Liver (tissue), 3 donors: ENCODE measurements around the gene SAMD4A.

Experiments
- GABPA ChIP-seq, 2 donors: IDR thresholded peaks in 1 of 2; conservative IDR thresholded peaks in 1 of 2; 2 replicates each; pipeline ENCODE4 v1.6.1; 2016; ENCODE audit warnings: antibody characterized with exemption in 2 of 2, mild to moderate bottlenecking in 1 of 2, moderate library complexity in 1 of 2
- JUND ChIP-seq, 2 donors: IDR thresholded peaks; 2 replicates each; pipeline ENCODE4 v1.6.1; 2016; ENCODE audit warnings: antibody characterized with exemption in 2 of 2
- RAD21 ChIP-seq, 2 donors: IDR thresholded peaks; 2 replicates each; pipeline ENCODE4 v1.6.1; 2016; ENCODE audit warnings: antibody characterized with exemption in 2 of 2, mild to moderate bottlenecking in 2 of 2
- RXRA ChIP-seq, 2 donors: IDR thresholded peaks; 2 replicates each; pipeline ENCODE4 v1.6.1; 2017 to 2018; ENCODE audit warnings: antibody characterized with exemption in 2 of 2, mild to moderate bottlenecking in 1 of 2
- TAF1 ChIP-seq: conservative IDR thresholded peaks from 2 replicates; pipeline ENCODE4 v1.6.1; 2016; ENCODE audit warnings: antibody characterized with exemption, mild to moderate bottlenecking
- TF ChIP-seq, protein P1 (sequence below): fragments of 150-350 bp; IDR thresholded peaks from 2 replicates; pipeline ENCODE4 v1.5.1; 2017; ENCODE audit warnings: improper control_type of control experiment, low read depth, low read length; ENCODE audit not compliant: missing input control
- TF ChIP-seq, protein P2 (sequence below): IDR thresholded peaks from 2 replicates; pipeline ENCODE4 v1.6.1; 2016; ENCODE audit warnings: antibody characterized with exemption
- donor health status: healthy.
- donor health status: healthy.

- TF ChIP-seq, protein P1, sequence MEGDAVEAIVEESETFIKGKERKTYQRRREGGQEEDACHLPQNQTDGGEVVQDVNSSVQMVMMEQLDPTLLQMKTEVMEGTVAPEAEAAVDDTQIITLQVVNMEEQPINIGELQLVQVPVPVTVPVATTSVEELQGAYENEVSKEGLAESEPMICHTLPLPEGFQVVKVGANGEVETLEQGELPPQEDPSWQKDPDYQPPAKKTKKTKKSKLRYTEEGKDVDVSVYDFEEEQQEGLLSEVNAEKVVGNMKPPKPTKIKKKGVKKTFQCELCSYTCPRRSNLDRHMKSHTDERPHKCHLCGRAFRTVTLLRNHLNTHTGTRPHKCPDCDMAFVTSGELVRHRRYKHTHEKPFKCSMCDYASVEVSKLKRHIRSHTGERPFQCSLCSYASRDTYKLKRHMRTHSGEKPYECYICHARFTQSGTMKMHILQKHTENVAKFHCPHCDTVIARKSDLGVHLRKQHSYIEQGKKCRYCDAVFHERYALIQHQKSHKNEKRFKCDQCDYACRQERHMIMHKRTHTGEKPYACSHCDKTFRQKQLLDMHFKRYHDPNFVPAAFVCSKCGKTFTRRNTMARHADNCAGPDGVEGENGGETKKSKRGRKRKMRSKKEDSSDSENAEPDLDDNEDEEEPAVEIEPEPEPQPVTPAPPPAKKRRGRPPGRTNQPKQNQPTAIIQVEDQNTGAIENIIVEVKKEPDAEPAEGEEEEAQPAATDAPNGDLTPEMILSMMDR: no peak
- no peak for TF ChIP-seq RAD21 (IDR thresholded peaks at IDR 0.05)
- TF ChIP-seq RXRA (IDR thresholded peaks at IDR 0.05): no peak
- TF ChIP-seq, protein P2, sequence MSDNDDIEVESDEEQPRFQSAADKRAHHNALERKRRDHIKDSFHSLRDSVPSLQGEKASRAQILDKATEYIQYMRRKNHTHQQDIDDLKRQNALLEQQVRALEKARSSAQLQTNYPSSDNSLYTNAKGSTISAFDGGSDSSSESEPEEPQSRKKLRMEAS: no peak
- no peak for TF ChIP-seq GABPA (IDR thresholded peaks at IDR 0.05 in 1 of 2, conservative IDR thresholded peaks at IDR 0.05 in 1 of 2)
- TF ChIP-seq JUND (IDR thresholded peaks at IDR 0.05): no peak
- TF ChIP-seq TAF1: no peak
These were observed 195.4 kb downstream of the SAMD4A start for GRCh38 chr14:54762296-54762695.
